ENCODE data around the gene TBC1D9. TPM values are rescaled to one million over a fixed set of nuclear protein-coding genes. Genes with fewer than 3 reads are reported as not detected.
"Not testable (repeated sequence)": the region's sequence is repeated elsewhere in the genome, so short reads cannot be mapped to it uniquely, and the experiment has no call there.

The TBC1D9 gene
- under 1 TPM; 0.18 to 0.27 (median 0.18) TPM for total RNA-seq

DNA sequence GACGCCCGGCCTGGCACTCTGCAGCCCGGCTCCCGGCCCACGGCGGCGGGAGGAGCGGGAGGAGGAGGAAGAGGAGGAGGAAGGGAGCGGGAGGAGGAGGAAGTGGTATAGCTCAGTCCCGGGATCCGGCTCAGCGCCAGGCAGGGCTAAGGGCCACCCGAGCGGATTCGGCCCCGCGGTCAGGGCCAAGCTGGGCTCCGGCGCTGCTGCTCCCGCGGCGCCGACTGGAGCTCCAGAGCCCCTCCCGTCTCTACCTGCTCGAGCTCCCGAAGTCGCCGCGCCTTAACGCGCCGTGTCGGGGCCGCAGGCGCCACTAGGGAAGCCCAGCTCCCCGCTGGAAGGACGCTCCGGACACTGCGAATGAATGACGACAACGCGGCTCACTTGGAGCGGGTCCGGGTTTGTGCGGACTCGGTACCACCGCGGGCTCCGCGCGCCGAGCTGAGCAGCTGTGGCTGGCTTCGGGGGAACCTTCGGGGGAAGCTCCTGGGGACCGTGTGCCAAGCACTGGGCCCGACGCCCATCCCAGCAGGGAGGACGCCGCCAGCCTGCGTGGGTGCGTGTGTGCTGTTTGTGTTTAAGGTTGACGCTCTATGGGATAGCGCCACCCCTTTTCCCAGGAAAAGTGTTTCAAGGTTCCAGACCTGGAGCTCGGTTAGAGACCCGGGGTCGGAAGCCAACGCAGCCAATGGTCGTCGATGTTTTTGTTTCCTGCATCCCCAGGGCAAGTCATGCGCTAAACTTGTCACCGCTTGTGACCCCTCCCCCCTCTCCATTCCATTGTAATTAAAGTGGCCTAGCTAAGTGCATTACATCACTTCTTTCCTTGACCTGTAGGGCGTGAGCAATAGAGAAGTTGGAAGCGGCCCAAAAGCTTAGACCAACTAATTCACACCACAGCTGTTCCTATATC is at the start of gene TBC1D9:
Gene TBC1D9 (minus strand): TSS at position 67 of the 913 bp plus-strand sequence. CDS start 340 bp downstream, outside the sequence.
- Mint-ChIP-seq H3K36me3 (ENCODE audit: insufficient read depth) (no peaks in the 10 kb centered on the region), H3K4me3 (peak within 1 kb of the TSS; percentile 52), H3K9me3 (no peaks in the 10 kb centered on the region), H3K4me1 (ENCODE audit: low read depth) (peaks cover 4% of the 10 kb centered on the region), H3K27me3 (ENCODE audit: low read depth) (peaks cover 51% of the 10 kb centered on the region)
- DNase-seq: no peak
- peak; percentile 43 to 48 for ATAC-seq

DNA sequence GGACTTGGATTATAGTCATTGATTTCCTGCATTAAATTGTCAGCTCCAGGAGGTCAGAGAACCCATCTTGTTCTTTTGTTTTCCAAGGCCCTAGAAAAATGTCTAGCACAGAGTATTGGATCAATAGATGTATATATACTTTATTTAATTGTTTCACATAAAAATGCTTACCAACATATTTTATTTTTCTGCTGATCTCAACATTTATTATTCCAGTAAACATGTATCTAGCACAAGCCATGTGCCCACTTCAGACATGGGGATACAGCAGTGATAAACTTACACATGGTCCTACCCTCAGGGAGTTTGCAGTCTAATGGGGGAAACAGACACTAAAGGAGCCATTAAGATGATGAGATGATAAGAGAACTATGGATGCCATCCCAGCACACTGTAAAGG is 49.1 kb upstream of the TBC1D9 start:
- Mint-ChIP-seq H3K27me3 (ENCODE audit: low read depth) (peaks cover 8% of the 10 kb centered on the region), H3K36me3 (ENCODE audit: insufficient read depth) (no peaks in the 10 kb centered on the region), H3K4me3 (no peak overlapping the region), H3K4me1 (ENCODE audit: low read depth) (peaks cover 3% of the 10 kb centered on the region), H3K9me3 (no peaks in the 10 kb centered on the region)
- no peak for ATAC-seq
- no peak for DNase-seq

DNA sequence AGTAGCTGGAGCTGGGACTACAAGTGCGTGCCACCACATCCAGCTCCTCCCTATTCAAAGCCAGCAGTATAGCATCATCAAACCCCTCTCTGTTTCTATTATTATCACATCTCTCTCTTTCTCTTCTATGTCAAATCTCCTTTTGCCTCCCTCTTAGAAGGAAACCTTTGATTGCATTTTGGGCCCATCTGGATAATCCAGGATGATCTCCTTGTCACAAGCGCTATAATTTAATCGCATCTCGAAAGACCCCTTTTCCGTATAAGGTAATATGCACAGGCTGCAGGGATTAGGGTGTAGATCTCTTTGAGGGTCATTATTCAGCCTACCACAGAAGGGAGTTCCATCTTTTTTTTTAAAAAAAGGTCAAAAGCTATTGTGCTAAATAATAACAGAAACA is 46.4 kb upstream of the TBC1D9 start:
- no peak for DNase-seq
- H3K27me3 Mint-ChIP-seq (ENCODE audit: low read depth): peaks cover 4% of the 10 kb centered on the region
- H3K4me1 Mint-ChIP-seq (ENCODE audit: low read depth): peaks cover 5% of the 10 kb centered on the region
- ATAC-seq: no peak
- H3K4me3 Mint-ChIP-seq: no peak overlapping the region
- H3K36me3 Mint-ChIP-seq (ENCODE audit: insufficient read depth): no peaks in the 10 kb centered on the region
- H3K9me3 Mint-ChIP-seq: no peaks in the 10 kb centered on the region

DNA sequence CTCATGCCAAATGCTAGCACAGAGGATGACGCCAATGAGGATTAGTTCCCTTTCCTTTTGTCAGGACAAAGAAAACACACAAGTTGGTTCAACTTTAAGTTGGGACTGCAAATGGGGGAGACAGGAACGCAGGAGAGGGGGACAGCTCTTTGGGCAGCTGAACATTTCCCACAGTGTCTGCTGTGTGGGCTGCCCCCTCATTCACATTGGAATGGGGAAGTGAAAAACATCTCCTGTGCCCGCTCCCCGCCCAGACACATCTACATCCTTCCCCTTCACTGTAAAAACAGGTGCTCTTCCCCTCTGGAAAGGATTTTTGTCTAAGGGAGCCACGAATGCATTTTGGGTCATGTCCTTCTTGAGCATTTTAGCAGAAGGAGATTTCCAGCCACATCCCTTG is 44.5 kb upstream of the TBC1D9 start:
- no peak for ATAC-seq
- Mint-ChIP-seq H3K27me3 (ENCODE audit: low read depth) (peaks cover 1% of the 10 kb centered on the region), H3K9me3 (peaks cover 2% of the 10 kb centered on the region), H3K36me3 (ENCODE audit: insufficient read depth) (no peaks in the 10 kb centered on the region), H3K4me1 (ENCODE audit: low read depth) (peaks cover 2% of the 10 kb centered on the region), H3K4me3 (no peak overlapping the region)
- no peak for DNase-seq

DNA sequence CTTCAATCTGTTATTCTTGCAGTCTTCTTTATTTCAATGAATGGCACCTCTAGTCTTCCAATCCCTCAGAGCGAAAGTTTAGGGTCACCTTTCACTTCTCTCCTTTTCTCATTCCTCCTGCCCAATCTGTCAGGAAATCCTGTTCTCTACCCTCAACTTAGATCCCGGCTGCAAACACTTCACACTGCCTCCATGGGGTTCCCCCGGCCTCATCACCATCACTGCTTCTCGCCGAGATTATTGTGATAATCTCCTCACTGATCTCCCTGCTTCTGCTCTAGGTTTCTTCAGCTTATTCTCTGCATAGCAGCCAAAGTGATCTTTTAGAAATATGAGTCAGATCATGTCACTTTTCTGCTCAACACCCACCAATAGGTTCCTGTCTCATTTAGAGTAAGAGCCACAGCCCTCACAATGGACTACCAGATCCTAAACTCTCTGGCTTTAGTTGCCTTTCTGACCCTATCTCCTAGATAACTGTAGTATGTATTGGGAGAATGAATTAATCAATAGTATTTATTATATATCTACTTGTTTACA is 43.6 kb upstream of the TBC1D9 start:
- Mint-ChIP-seq H3K36me3 (ENCODE audit: insufficient read depth) (no peaks in the 10 kb centered on the region), H3K4me3 (no peak overlapping the region), H3K4me1 (ENCODE audit: low read depth) (peaks cover 2% of the 10 kb centered on the region), H3K9me3 (peaks cover 2% of the 10 kb centered on the region), H3K27me3 (ENCODE audit: low read depth) (peaks cover 1% of the 10 kb centered on the region)
- ATAC-seq (no peak), DNase-seq (no peak)

DNA sequence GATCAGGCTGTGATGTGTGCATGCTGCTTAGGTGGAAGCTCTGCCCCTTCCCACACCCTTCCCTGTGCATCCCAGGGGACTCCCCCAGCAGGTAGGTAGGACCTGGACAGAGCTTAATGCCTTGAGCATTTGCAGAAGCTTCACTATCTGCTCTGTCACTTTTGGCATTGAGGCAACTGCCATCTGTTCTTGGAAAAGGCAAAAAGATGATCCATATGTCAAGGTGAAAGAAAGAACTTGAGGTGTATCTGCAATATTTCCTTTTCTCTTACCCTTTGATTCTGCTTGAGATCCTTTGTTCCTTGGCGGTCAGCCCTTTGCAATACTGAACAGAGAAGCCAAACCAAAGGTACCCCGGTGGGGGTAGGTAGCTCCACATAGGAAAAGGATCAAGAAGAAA is 37.1 kb upstream of the TBC1D9 start:
- ATAC-seq: no peak
- Mint-ChIP-seq H3K36me3 (ENCODE audit: insufficient read depth) (no peaks in the 10 kb centered on the region), H3K4me1 (ENCODE audit: low read depth) (no peaks in the 10 kb centered on the region), H3K4me3 (no peak overlapping the region), H3K27me3 (ENCODE audit: low read depth) (peaks cover 8% of the 10 kb centered on the region), H3K9me3 (peaks cover 2% of the 10 kb centered on the region)
- no peak for DNase-seq

DNA sequence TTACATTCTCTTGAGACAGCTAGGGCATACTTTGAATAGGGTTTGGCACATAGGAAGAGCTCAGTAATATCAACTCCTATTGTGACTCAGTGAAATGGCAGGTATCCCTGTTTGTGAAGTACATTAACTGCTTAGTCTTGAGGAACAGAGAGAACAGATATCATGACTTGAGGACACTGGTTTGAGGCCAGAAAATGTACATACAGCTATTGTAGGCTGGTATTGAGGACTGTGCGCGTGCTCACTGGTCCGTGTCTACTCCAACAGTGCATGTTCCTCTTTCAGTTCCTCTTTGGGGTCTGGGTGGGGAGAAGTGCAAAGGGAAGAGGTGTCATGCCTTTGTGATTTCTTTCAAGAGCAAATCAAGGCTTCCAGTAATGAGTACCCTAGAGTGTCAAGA is 34.6 kb upstream of the TBC1D9 start:
- no peaks in the 10 kb centered on the region for H3K9me3 Mint-ChIP-seq

DNA sequence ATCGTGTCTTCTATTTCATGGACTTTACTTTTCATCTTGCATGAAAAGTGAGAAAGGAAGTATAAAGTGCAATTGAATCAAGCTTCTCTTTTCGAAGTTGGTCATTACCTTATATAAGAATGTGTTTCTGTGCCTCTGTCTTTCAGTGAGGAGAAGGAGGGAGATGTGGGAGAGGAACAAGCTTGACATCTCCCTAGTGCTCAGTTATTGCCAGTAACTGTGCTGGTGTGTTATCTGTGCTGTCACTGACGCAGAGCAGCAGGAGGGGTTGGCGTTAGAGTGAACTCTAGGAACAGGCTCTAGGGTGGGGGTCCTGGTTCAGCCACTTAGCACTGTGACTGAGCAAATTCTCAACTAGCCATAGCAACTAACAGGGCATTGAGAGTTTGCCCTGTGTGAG is 34.0 kb upstream of the TBC1D9 start:
- H3K36me3 Mint-ChIP-seq (ENCODE audit: insufficient read depth): no peaks in the 10 kb centered on the region
- H3K4me1 Mint-ChIP-seq (ENCODE audit: low read depth): no peaks in the 10 kb centered on the region
- H3K9me3 Mint-ChIP-seq: no peaks in the 10 kb centered on the region
- no peak overlapping the region for H3K4me3 Mint-ChIP-seq
- DNase-seq (no peak), ATAC-seq (no peak)
- peaks cover 6% of the 10 kb centered on the region for H3K27me3 Mint-ChIP-seq (ENCODE audit: low read depth)

More for the DNA sequence above, 34.6 kb upstream of the TBC1D9 start:
- Mint-ChIP-seq H3K27me3 (ENCODE audit: low read depth) (peaks cover 6% of the 10 kb centered on the region), H3K4me1 (ENCODE audit: low read depth) (no peaks in the 10 kb centered on the region), H3K4me3 (no peak overlapping the region), H3K36me3 (ENCODE audit: insufficient read depth) (no peaks in the 10 kb centered on the region)
- no peak for ATAC-seq
- DNase-seq: no peak

DNA sequence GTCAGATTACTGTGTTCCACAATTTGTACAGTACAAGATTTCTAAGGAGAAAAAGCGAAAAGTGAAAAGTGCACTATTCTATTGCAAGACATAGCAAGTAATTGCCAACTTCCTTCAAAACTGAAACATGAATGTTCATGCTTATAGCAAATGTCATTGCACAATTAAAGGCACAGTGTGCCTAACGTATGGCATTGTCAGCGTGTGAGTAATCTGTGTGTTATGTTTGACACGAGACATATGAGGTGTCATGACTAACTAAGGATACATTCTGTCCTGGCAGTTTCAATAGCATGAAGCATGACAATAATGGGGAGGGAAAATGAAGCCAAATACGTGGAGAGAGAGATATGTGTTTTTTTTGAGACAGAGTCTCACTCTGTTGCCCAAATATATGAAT is 33.6 kb upstream of the TBC1D9 start:
- no peaks in the 10 kb centered on the region for H3K36me3 Mint-ChIP-seq (ENCODE audit: insufficient read depth)
- no peaks in the 10 kb centered on the region for H3K9me3 Mint-ChIP-seq
- ATAC-seq (no peak), DNase-seq (no peak)
- no peaks in the 10 kb centered on the region for H3K4me1 Mint-ChIP-seq (ENCODE audit: low read depth)
- H3K4me3 Mint-ChIP-seq: no peak overlapping the region
- H3K27me3 Mint-ChIP-seq (ENCODE audit: low read depth): peaks cover 6% of the 10 kb centered on the region

DNA sequence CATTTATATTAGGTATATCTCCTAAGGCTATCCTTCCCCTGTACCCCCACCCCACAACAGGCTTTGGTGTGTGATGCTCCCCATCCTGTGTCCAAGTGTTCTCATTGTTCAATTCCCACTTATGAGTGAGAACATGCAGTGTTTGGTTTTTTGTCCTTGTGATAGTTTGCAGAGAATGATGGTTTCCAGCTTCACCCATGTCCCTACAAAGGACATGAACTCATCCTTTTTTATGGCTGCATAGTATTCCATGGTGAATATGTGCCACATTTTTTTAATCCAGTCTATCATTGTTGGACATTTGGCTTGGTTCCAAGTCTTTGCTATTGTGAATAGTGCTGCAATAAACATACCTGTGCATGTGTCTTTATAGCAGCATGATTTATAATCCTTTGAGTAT is 26.6 kb upstream of the TBC1D9 start:
- ATAC-seq; H3K36me3 Mint-ChIP-seq (ENCODE audit: insufficient read depth); DNase-seq; H3K9me3 Mint-ChIP-seq; H3K27me3 Mint-ChIP-seq (ENCODE audit: low read depth); H3K4me1 Mint-ChIP-seq (ENCODE audit: low read depth); H3K4me3 Mint-ChIP-seq: not testable (repeated sequence)

DNA sequence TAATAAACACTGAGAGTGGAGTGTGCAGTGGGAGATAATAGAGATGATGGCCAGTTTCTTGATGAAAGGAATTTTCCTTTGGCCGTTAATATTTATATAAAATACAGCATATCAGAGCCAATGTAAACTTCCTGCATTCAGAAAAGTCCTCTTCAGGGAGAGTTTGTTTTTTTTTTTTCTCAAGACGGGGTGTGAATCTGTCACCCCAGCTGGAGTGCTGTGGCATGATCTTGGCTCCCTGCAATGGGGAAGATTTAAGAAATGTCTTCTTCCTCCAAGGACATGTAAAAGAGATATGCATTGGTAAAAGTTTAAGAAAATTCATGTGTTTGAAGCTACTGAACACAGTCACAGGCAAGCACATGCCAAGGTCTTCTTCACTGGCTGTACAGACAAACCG is 25.4 kb upstream of the TBC1D9 start:
- Mint-ChIP-seq H3K36me3 (ENCODE audit: insufficient read depth) (no peaks in the 10 kb centered on the region), H3K4me1 (ENCODE audit: low read depth) (no peaks in the 10 kb centered on the region)
- no peak for DNase-seq

DNA sequence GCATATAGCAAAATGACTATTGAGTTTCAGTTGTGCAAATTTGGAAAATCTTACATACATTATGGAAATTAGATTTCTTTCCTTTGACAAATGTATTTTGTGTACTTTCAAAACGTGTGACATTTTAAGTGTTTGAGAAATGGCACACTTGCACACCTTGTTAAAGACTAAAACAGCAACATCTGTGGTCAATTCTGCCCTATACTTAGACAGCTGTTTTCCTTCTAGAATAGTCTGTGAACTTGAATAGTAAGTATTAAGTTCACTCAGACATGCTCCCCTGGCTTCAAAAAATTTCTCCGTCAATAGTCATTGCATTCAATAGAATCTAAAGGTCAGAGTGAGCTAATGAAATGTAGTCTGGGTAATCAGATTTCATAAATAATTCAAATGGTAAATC is 21.7 kb upstream of the TBC1D9 start:
- H3K36me3 Mint-ChIP-seq (ENCODE audit: insufficient read depth): no peaks in the 10 kb centered on the region
- no peaks in the 10 kb centered on the region for H3K4me1 Mint-ChIP-seq (ENCODE audit: low read depth)
- DNase-seq (no peak), ATAC-seq (no peak)
- no peaks in the 10 kb centered on the region for H3K27me3 Mint-ChIP-seq (ENCODE audit: low read depth)
- no peak overlapping the region for H3K4me3 Mint-ChIP-seq
- no peaks in the 10 kb centered on the region for H3K9me3 Mint-ChIP-seq

More for the DNA sequence above, 25.4 kb upstream of the TBC1D9 start:
- Mint-ChIP-seq H3K9me3 (peaks cover 4% of the 10 kb centered on the region), H3K4me3 (no peak overlapping the region), H3K27me3 (ENCODE audit: low read depth) (no peaks in the 10 kb centered on the region)
- ATAC-seq: no peak

DNA sequence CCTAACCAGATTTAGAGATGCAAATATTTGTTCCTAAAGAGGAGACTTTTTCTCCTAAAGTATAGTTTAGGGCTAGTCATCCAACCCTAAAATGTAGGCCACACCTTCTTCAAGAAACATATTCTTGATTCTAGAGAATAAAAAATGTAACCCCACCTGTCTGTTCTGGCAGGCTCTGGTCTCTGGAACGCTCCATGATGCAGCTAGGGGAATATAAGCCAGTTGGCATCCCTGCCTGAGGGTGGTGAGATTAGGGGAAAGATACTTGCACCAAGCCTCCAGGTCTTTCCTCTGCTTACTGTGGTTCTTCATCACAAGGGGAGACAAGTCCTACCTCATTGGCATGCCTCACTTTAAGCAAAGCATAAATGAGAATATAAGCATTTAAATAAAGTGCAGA is 21.2 kb upstream of the TBC1D9 start:
- H3K9me3 Mint-ChIP-seq: no peaks in the 10 kb centered on the region
- ATAC-seq (no peak), DNase-seq (no peak)
- no peak overlapping the region for H3K4me3 Mint-ChIP-seq
- H3K36me3 Mint-ChIP-seq (ENCODE audit: insufficient read depth): no peaks in the 10 kb centered on the region
- no peaks in the 10 kb centered on the region for H3K4me1 Mint-ChIP-seq (ENCODE audit: low read depth)
- no peaks in the 10 kb centered on the region for H3K27me3 Mint-ChIP-seq (ENCODE audit: low read depth)

DNA sequence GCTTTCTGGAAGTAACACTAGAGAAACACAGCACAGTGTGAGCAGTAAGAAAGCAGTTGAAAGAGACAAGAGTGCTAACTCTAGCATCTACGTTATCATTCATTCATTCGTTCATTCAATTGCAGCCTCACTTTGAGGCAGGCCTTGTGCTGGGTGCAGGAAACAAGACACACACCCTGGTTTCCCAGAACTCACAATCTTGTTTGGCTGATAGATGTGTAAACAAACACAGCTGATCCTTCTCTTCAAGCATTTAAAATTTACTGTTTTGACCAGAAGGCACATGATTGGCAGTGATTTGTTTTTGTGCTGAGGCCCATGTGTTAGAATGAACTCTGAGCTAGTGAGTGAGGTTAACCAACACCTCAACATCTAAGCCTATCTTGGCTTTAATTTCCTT is 20.4 kb upstream of the TBC1D9 start:
- no peaks in the 10 kb centered on the region for H3K4me1 Mint-ChIP-seq (ENCODE audit: low read depth)

DNA sequence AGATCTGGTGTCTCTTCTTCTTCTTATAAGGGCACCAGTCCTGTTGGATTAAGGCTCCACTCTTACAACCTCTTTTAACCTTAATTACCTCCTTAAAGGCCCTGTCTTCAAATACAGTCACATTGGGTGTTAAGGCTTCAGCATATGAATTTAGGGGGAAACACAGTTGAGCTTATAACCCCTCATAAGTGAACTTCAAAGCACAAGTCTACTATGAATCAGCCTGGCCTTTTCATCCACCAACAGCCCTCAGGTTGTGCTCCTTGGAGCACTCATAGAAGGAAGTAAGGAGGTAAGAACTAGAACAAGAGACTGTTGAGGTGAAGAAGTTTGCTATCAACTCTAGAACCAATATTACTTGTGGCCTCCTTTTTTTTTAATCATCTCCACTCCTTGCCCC is 18.8 kb upstream of the TBC1D9 start:
- ATAC-seq (no peak), DNase-seq (no peak)
- Mint-ChIP-seq H3K4me3 (no peak overlapping the region), H3K4me1 (ENCODE audit: low read depth) (no peaks in the 10 kb centered on the region), H3K36me3 (ENCODE audit: insufficient read depth) (no peaks in the 10 kb centered on the region), H3K27me3 (ENCODE audit: low read depth) (no peaks in the 10 kb centered on the region), H3K9me3 (no peaks in the 10 kb centered on the region)

More for the DNA sequence above, 20.4 kb upstream of the TBC1D9 start:
- DNase-seq (no peak), ATAC-seq (no peak)
- H3K4me3 Mint-ChIP-seq: no peak overlapping the region
- no peaks in the 10 kb centered on the region for H3K9me3 Mint-ChIP-seq
- H3K27me3 Mint-ChIP-seq (ENCODE audit: low read depth): no peaks in the 10 kb centered on the region
- H3K36me3 Mint-ChIP-seq (ENCODE audit: insufficient read depth): no peaks in the 10 kb centered on the region

Measured in activated T-cell treated with anti-CD3 and anti-CD28 coated beads, Interleukin-2, amount 50 U/mL, for 4 hours (primary cell).